ENCODE measurements around the gene MR1. TPM values are rescaled to one million over a fixed set of nuclear protein-coding genes. Genes with fewer than 3 reads are reported as not detected.

MR1 gene
- total and polyA plus RNA-seq, 9 of the 15 experiments (the other 6 are each of a cell fraction or from before 2014, with no cell fraction given): 9.7 to 21.7 (median 15.6) TPM

GRCh38 chr1:181036107-181036836 lies 2.5 kb downstream of the MR1 start (continued):
- TF ChIP-seq MCM3 (IDR thresholded peaks at IDR 0.05) (no peak), NR2F6 (CRISPR knock-in tag; IDR thresholded peaks at IDR 0.05) (no peak), TCFL5 (CRISPR knock-in tag; conservative IDR thresholded peaks at IDR 0.05) (no peak), SAFB (IDR thresholded peaks at IDR 0.05; ENCODE audit: borderline replicate concordance, low read depth, low read length) (no peak), ZNF717 (CRISPR knock-in tag; IDR thresholded peaks at IDR 0.05) (no peak), ZNF354B (CRISPR knock-in tag; IDR thresholded peaks at IDR 0.05) (no peak), ZFP30 (CRISPR knock-in tag; IDR thresholded peaks at IDR 0.05; ENCODE audit: borderline replicate concordance) (no peak), NCOA2 (IDR thresholded peaks at IDR 0.05; ENCODE audit: partially characterized antibody in 2 of 2) (no peak), HIVEP1 (CRISPR knock-in tag; IDR thresholded peaks at IDR 0.05) (no peak), ZNF253 (CRISPR knock-in tag; conservative IDR thresholded peaks at IDR 0.05) (no peak), CTCFL (IDR thresholded peaks at IDR 0.05; ENCODE audit: borderline replicate concordance, insufficient read depth, low read depth, low read length, poor library complexity, severe bottlenecking) (no peak), TARDBP (IDR thresholded peaks at IDR 0.05) (no peak), MAFG (tag; conservative IDR thresholded peaks at IDR 0.05) (no peak), ZEB2 (IDR thresholded peaks at IDR 0.05) (peak; percentile 66; the same call in 1 of the 2 replicates), HMG20B (CRISPR knock-in tag; IDR thresholded peaks at IDR 0.05) (no peak), PRMT5 (CRISPR knock-in tag; IDR thresholded peaks at IDR 0.05) (no peak), CTCF (IDR thresholded peaks at IDR 0.05 in 2 of 3, conservative IDR thresholded peaks at IDR 0.05 in 1 of 3; ENCODE audit: insufficient read depth in 2 of 3, low read depth in 1 of 3, low read length in 3 of 3) (no peak), ETS2 (tag; IDR thresholded peaks at IDR 0.05; ENCODE audit: borderline replicate concordance, poor library complexity, severe bottlenecking) (no peak), GTF2F1 (IDR thresholded peaks at IDR 0.05; ENCODE audit: low read depth, low read length) (no peak), CEBPB (tag; IDR thresholded peaks at IDR 0.05) (no peak), TAF15 (IDR thresholded peaks at IDR 0.05; ENCODE audit: low read depth, low read length) (no peak), U2AF2 (optimal IDR thresholded peaks at IDR 0.05; ENCODE audit: low read depth, low read length) (no peak), MNT (conservative IDR thresholded peaks at IDR 0.05) (no peak), NONO (IDR thresholded peaks at IDR 0.05; ENCODE audit: low read depth in 2 of 2, low read length in 1 of 2) (no peak)
